H1 (cell line): ENCODE measurements around the gene DLGAP5. TPM values are rescaled to one million over a fixed set of nuclear protein-coding genes. Genes with fewer than 3 reads are reported as not detected.

Source experiments
- polyA plus RNA-seq, 7 experiments: library from polyadenylated mRNA; depleted of rRNA in 3 of 7; stranded (reverse) in 5 of 7; unstranded in 2 of 7; fragments of >200 nt in 5 of 7; fragments of 200-250 nt in 2 of 7; gene quantifications; 1 replicate in 5 of 7; 2 replicates in 1 of 7; 4 replicates in 1 of 7; pipeline versions ENCODE4 v1.2.1 to v1.2.3, GENCODE V29; 2011 to 2013; ENCODE audit warnings: missing spikeins in 2 of 7, mixed read lengths in 2 of 7
- total RNA-seq: library from RNA; stranded (reverse); fragmentation: NEBNext Ultra II Directional; extraction: Animal tissue kit (Norgen Biotek cat#: 25700); gene quantifications from 2 replicates; pipeline ENCODE4 v1.2.1, GENCODE V29; 2021

The DLGAP5 gene
- total and polyA plus RNA-seq, 2 of the 8 experiments (the other 6 are each of a cell fraction or from before 2014, with no cell fraction given) = 16.9 to 155 TPM

Other genes starting within 250 kb of the DLGAP5 start
- gene WDHD1, start 164.5 kb downstream of the DLGAP5 start, total RNA-seq = 79.9 and 87.9 TPM in 2 replicates
- 10.5 and 17.8 TPM in 2 replicates for gene WDHD1, start 164.5 kb downstream of the DLGAP5 start, polyA plus RNA-seq (2011; rRNA removed)
- 24.8 and 31.5 TPM in 2 replicates for gene SOCS4, start 164.3 kb downstream of the DLGAP5 start, total RNA-seq
- 4.2 and 5.5 TPM in 2 replicates for gene SOCS4, start 164.3 kb downstream of the DLGAP5 start, polyA plus RNA-seq (2011; rRNA removed)
- gene MAPK1IP1L, start 139.9 kb downstream of the DLGAP5 start, total RNA-seq = 111 and 113 TPM in 2 replicates
- 228 and 309 TPM in 2 replicates for gene MAPK1IP1L, start 139.9 kb downstream of the DLGAP5 start, polyA plus RNA-seq (2011; rRNA removed)
- 8.8 and 9.7 TPM in 2 replicates for gene LGALS3, start 62.3 kb downstream of the DLGAP5 start, total RNA-seq
- gene LGALS3, start 62.3 kb downstream of the DLGAP5 start, polyA plus RNA-seq (2011; rRNA removed) = 12.8 and 14.5 TPM in 2 replicates
- 14.4 and 14.8 TPM in 2 replicates for gene FBXO34, start 79.8 kb upstream of the DLGAP5 start, total RNA-seq
- 5.1 and 7.0 TPM in 2 replicates for gene FBXO34, start 79.8 kb upstream of the DLGAP5 start, polyA plus RNA-seq (2011; rRNA removed)
- gene ATG14, start 220.2 kb upstream of the DLGAP5 start, total RNA-seq = 10.8 and 12.2 TPM in 2 replicates
- 4.0 and 4.9 TPM in 2 replicates for gene ATG14, start 220.2 kb upstream of the DLGAP5 start, polyA plus RNA-seq (2011; rRNA removed)
- gene TBPL2, start 249.0 kb upstream of the DLGAP5 start, total RNA-seq = not detected in 2 replicates
- 0.03 TPM in 1 of 2 replicates, not detected in the other for gene TBPL2, start 249.0 kb upstream of the DLGAP5 start, polyA plus RNA-seq (2011; rRNA removed)